ENCODE results near the gene SHISAL2B. TPM values are rescaled to one million over a fixed set of nuclear protein-coding genes. Genes with fewer than 3 reads are reported as not detected.
"Not testable (repeated sequence)": the region's sequence is repeated elsewhere in the genome, so short reads cannot be mapped to it uniquely, and the experiment has no call there.

The SHISAL2B gene
- total RNA-seq, 1 experiment from 2014 or later = 5.1 TPM

DNA sequence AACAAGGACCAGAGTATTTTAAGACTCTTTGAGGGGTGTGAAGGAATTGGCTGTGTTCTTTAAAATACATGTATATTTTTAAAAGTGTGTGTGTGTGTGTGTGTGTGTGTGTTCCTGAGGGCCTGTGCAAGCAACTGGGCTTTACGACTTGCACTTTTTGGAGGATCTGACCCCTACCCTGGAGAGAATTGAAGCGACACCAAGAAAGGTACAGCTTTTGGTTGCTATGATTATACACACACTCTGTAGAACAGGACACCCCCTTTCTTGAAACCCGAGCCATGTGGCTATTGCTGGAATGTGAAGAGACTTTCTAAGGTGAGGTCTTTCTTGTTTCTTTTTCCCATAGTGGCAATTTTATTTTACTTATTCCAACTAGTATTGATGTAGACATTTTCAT is 988 bp downstream of the SHISAL2B start:
- DNase-seq (ENCODE audit: low spot score) = no peak
- in situ Hi-C loops (cut with HindIII; ENCODE audit: low sequenced_read_pairs) = no loop called here

DNA sequence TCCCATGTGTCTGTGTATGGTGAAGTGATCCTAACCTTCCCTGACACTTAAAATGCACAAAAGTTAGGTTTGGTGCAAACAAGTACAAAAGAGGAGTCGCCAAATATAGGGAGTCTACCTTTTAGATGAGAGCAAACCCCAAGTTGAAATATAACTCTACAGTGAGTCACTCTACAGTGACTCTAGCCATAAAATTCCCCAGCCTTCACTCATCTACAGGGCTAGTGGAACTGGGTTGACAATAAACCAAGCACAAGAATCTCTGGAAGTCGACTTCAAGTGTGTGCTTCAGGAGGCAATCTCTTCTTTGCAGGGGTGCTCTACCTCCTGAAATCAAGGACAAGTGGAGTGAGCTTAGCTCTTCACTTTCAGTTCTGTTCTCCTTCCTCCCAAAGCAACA is 3.3 kb downstream of the SHISAL2B start:
- in situ Hi-C loops (cut with HindIII; ENCODE audit: low sequenced_read_pairs) = no loop called here
- no peak for DNase-seq (ENCODE audit: low spot score)

GRCh38 chr5:64696414-64696813 is 6.1 kb downstream of the SHISAL2B start:
- in situ Hi-C loops (cut with HindIII; ENCODE audit: low sequenced_read_pairs) = not testable (repeated sequence)

DNA sequence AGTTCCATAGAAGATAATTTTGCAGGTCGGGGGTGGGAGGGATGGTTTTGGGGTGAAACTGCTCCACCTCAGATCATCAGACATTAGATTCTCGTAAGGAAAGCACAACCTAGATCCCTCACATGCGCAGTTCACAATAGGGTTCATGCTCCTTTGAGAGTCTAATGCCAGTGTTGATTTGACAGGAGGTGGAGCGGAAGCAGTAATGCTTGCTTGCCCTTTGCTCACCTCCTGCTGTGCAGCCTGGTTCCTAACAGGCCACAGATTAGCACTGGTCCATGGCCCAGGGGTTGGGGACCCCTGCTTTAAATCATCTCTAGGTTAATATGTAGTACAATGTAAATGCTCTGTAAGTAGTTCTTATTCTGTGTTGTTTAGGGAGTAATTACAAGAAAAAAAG is 10.5 kb downstream of the SHISAL2B start:
- no peak for DNase-seq (ENCODE audit: low spot score)
- in situ Hi-C loops (cut with HindIII; ENCODE audit: low sequenced_read_pairs) = no loop called here

More at GRCh38 chr5:64696414-64696813, 6.1 kb downstream of the SHISAL2B start:
- DNase-seq (ENCODE audit: low spot score) = not testable (repeated sequence)

DNA sequence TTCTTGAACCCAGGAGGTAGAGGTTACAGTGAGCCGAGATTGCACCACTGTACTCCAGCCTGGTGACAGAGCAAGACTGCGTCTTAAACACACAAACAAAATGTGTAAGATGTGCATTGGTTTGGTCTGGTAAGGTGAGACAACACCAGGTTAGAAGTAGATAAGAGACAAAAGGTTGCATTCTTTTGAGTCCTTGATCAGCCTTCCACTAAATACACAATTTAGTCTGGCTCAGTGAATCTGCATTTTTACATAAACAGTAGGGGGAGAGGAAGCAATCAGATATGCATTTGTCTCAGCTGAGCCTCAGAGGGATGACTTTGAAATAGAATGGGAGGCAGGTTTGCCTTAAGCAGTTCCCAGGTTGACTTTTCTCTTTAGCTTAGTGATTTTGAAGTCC is 15.8 kb downstream of the SHISAL2B start:
- DNase-seq (ENCODE audit: low spot score); in situ Hi-C loops (cut with HindIII; ENCODE audit: low sequenced_read_pairs): not testable (repeated sequence)

DNA sequence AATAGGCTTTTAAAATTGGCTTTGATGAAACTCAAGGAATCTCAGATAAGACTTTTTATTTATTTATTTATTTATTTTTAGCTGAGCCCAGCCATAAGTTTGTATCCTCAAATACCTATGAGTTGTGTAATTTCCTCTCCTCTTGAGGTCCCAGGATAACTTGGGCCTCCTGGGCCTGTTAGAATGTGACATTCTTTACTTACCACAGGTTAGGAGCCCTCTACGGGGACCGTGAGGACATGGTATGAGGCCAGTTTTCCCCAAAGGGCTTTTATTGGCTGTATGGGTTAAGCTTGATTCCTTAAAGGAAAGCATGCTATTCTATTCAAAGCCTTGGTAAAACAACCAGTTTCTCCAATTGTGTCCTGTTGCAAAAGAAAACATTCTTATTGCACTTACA is 16.9 kb downstream of the SHISAL2B start:
- in situ Hi-C loops (cut with HindIII; ENCODE audit: low sequenced_read_pairs) = no loop called here

DNA sequence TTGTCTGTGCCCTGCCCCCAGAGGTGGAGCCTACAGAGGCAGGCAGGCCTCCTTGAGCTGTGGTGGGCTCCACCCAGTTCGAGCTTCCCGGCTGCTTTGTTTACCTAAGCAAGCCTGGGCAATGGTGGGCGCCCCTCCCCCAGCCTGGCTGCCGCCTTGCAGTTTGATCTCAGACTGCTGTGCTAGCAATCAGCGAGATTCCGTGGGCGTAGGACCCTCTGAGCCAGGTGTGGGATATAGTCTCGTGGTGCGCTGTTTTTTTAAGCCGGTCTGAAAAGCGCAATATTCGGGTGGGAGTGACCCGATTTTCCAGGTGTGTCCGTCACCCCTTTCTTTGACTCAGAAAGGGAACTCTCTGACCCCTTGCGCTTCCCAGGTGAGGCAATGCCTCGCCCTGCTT is 24.2 kb downstream of the SHISAL2B start:
- in situ Hi-C loops (cut with HindIII; ENCODE audit: low sequenced_read_pairs); DNase-seq (ENCODE audit: low spot score): not testable (repeated sequence)

More for the DNA sequence above, 16.9 kb downstream of the SHISAL2B start:
- DNase-seq (ENCODE audit: low spot score) = no peak

GRCh38 chr5:64722588-64722987 is 32.3 kb downstream of the SHISAL2B start:
- in situ Hi-C loops (cut with HindIII; ENCODE audit: low sequenced_read_pairs) = no loop called here
- DNase-seq (ENCODE audit: low spot score) = no peak

- in situ Hi-C loops (cut with HindIII; ENCODE audit: low sequenced_read_pairs) = no loop called here
- no peak for DNase-seq (ENCODE audit: low spot score)
These were observed 36.8 kb downstream of the SHISAL2B start for GRCh38 chr5:64727150-64727549.

GRCh38 chr5:64742411-64742810 is 52.1 kb downstream of the SHISAL2B start:
- in situ Hi-C loops (cut with HindIII; ENCODE audit: low sequenced_read_pairs) = no loop called here

DNA sequence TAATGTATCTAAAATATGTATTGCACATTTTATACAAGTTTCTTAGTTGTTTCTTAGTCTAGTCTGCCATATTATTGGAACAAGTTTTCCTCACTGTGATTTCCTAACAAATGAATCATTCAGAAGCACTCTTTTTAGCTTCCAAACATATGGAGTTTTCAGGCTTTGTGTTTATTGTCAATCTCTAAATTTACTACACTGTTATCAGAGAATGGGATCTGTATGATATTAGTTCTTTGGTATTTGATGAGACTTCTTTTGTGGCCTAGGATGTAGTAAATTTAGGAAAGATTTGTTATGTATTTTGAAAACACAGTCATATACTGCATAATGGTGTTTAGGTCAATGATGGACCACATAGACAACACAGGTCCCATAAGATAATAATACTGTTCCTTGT is 52.5 kb downstream of the SHISAL2B start:
- in situ Hi-C loops (cut with HindIII; ENCODE audit: low sequenced_read_pairs) = no loop called here
- no peak for DNase-seq (ENCODE audit: low spot score)

More at GRCh38 chr5:64742411-64742810, 52.1 kb downstream of the SHISAL2B start:
- no peak for DNase-seq (ENCODE audit: low spot score)

DNA sequence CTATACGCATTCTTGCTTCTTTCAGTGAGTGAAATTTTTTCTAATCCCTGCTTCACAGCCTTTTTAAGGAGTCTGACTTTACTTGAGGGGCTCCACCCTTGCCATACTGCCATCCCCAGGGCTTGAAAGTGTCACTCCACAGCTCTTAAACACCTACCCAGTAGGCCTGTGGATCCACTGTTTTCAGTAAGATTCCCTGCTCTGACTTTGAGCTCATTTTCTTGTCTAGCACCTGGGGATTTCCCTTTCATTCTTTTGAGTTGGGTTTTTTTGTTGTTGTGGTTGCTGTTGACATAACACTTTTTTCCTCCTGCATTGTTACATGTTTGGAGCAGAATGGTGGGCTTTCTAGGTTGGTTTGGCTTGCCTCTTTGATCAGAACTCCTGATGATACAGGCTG is 54.6 kb downstream of the SHISAL2B start:
- DNase-seq (ENCODE audit: low spot score) = no peak
- in situ Hi-C loops (cut with HindIII; ENCODE audit: low sequenced_read_pairs) = no loop called here

DNA sequence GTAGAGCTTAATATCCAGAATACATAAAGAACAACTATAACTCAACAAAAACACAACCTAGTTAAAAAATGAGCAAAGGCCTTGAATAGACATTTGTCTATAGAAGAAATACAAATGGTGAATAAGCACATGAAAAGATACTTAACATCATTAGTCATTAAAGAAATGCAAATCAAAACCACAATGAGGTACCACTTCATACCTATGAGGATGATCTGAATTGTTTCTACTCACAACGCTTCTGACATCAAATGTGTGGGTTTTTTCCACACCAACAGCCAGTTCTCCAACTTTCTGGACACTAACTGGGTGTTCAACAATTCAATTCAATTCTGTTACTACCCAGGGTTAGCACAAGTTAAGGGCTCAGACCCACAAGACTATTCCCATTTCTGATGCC is 56.1 kb downstream of the SHISAL2B start:
- in situ Hi-C loops (cut with HindIII; ENCODE audit: low sequenced_read_pairs) = no loop called here
- no peak for DNase-seq (ENCODE audit: low spot score)

DNA sequence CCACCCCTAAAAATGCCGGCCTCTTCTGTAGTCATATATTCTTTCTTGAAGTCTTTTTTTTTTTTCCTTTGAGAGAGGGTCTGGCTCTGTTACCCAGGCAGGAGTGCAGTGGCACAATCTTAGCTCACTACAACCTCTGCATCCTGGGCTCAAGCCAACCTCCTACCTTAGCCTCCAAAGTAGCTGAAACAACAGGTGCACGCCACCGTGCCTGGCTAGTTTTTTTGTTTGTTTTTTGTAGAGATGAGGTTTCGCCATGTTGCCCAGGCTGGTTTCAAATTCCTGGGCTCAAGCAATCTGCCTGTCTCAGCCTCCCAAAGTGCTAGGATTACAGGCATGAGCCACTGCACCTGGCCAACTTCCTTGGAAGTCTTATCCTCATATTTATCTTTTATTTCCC is 59.1 kb downstream of the SHISAL2B start:
- in situ Hi-C loops (cut with HindIII; ENCODE audit: low sequenced_read_pairs) = no loop called here
- no peak for DNase-seq (ENCODE audit: low spot score)

DNA sequence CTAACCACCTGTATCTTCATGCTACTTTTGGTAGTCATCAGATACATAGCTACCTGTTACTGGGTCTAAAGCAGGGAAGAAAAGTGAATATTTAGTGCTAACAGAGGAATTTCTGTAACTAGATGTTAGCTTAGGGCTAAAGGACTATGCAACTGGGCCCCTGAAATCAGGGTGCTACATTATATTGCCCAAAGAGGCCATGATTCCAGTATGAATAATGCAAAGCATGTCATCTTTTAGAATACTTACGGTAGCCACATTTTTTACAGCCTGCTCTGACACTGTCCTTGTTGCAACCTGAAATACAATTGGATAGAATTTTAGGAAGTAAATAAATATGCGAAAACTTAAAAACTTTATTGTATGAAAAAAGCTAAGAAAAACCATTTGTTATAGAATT is 63.8 kb downstream of the SHISAL2B start:
- in situ Hi-C loops (cut with HindIII; ENCODE audit: low sequenced_read_pairs) = no loop called here
- no peak for DNase-seq (ENCODE audit: low spot score)

DNA sequence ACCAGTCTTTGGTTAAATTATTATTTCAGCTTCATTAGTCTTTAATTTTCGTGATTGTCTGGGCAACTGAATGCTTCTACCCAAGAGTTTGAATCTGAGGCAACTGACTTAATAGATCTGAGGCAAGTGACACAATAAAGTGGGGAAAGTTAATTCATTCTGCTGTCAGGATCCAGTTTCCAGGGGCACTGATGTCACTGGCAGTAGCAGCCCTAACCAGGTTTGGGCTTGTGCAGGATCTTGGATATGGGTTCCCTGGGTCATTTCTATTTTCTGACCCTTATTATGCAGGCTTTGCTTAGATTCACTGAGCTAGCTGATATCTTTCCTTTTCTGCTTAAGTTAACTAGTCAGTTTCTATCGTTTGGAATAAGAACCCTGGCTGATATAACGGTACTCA is 68.6 kb downstream of the SHISAL2B start:
- in situ Hi-C loops (cut with HindIII; ENCODE audit: low sequenced_read_pairs) = no loop called here
- DNase-seq (ENCODE audit: low spot score) = no peak

DNA sequence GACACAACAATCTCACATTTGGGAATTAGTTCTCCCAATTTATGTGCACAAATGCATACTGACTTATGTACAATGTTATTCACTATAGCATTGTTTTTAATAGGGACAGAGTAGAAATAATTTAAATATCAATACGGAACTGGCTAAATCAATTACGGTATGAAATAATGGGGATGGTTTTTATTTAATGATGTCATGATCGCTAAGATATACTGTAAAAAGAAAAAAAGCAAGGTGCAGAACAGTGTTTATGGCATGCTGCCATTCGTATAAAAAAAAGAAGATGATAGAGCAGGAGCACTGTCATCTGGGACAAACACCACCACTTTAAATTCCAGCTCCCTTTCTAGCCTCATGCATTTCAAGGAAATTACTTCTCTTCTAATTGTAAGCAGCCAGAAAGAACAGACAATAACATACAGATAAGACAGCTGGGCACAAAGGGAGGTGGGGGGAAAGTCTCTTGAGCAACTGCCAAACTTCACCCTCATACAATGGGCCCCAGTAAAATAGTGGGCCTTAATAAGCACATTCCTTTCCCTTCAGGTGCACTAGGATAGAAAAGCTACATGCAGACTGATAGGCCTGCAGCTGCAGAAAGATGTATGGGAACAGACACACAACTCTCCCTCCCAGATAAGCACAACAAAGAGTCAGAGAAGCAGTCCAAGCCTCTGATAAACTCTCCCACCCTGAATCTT is 69.8 kb downstream of the SHISAL2B start:
- in situ Hi-C loops (cut with HindIII; ENCODE audit: low sequenced_read_pairs) = no loop called here
- no peak for DNase-seq (ENCODE audit: low spot score)

- in situ Hi-C loops (cut with HindIII; ENCODE audit: low sequenced_read_pairs) = no loop called here
- DNase-seq (ENCODE audit: low spot score) = no peak
These were observed 73.7 kb downstream of the SHISAL2B start for GRCh38 chr5:64763948-64764503.

- in situ Hi-C loops (cut with HindIII; ENCODE audit: low sequenced_read_pairs) = no loop called here
- DNase-seq (ENCODE audit: low spot score) = no peak
These were observed 75.7 kb downstream of the SHISAL2B start for GRCh38 chr5:64765804-64766504.

- in situ Hi-C loops (cut with HindIII; ENCODE audit: low sequenced_read_pairs) = no loop called here
These were observed 76.6 kb downstream of the SHISAL2B start for GRCh38 chr5:64766941-64767340.

More at GRCh38 chr5:64766941-64767340, 76.6 kb downstream of the SHISAL2B start:
- no peak for DNase-seq (ENCODE audit: low spot score)

Measured in G401 (cell line).